ENCODE data around the gene RPS6KA3.
"Not testable (repeated sequence)": the region's sequence is repeated elsewhere in the genome, so short reads cannot be mapped to it uniquely, and the experiment has no call there.

The RPS6KA3 gene

GRCh38 chrX:20218836-20219505, 47.7 kb downstream of the RPS6KA3 start:
- DNase-seq (ENCODE audit: low spot score) = no peak

- DNase-seq (ENCODE audit: low spot score) = no peak
Observed at GRCh38 chrX:20217906-20218305, 48.8 kb downstream of the RPS6KA3 start.

- peak; percentile 33 for DNase-seq (ENCODE audit: low spot score)
Observed at GRCh38 chrX:20217271-20217670, 49.4 kb downstream of the RPS6KA3 start.

GRCh38 chrX:20215565-20215964, 51.1 kb downstream of the RPS6KA3 start:
- DNase-seq (ENCODE audit: low spot score) = no peak

- DNase-seq (ENCODE audit: low spot score) = no peak
Observed at GRCh38 chrX:20212486-20213089, 54.1 kb downstream of the RPS6KA3 start.

GRCh38 chrX:20211261-20211786, 55.4 kb downstream of the RPS6KA3 start:
- no peak for DNase-seq (ENCODE audit: low spot score)

- no peak for DNase-seq (ENCODE audit: low spot score)
Observed at GRCh38 chrX:20205927-20206708, 60.6 kb downstream of the RPS6KA3 start.

- no peak for DNase-seq (ENCODE audit: low spot score)
Observed at GRCh38 chrX:20204351-20204750, 62.4 kb downstream of the RPS6KA3 start.

GRCh38 chrX:20197641-20198210, 69.0 kb downstream of the RPS6KA3 start:
- no peak for DNase-seq (ENCODE audit: low spot score)

- peak; percentile 21 for DNase-seq (ENCODE audit: low spot score)
Observed at GRCh38 chrX:20189171-20189570, 77.5 kb downstream of the RPS6KA3 start.

- DNase-seq (ENCODE audit: low spot score) = no peak
Observed at GRCh38 chrX:20181598-20182329, 84.9 kb downstream of the RPS6KA3 start.

- DNase-seq (ENCODE audit: low spot score) = no peak
Observed at GRCh38 chrX:20177093-20177492, 89.6 kb downstream of the RPS6KA3 start.

- DNase-seq (ENCODE audit: low spot score) = no peak
Observed at GRCh38 chrX:20173856-20174255, 92.9 kb downstream of the RPS6KA3 start.

- no peak for DNase-seq (ENCODE audit: low spot score)
Observed at GRCh38 chrX:20173313-20173712, 93.4 kb downstream of the RPS6KA3 start.

- no peak for DNase-seq (ENCODE audit: low spot score)
Observed at GRCh38 chrX:20171887-20172286, 94.8 kb downstream of the RPS6KA3 start.

GRCh38 chrX:20162516-20162915, 104.2 kb downstream of the RPS6KA3 start:
- DNase-seq (ENCODE audit: low spot score) = not testable (repeated sequence)

GRCh38 chrX:20159797-20160385, 106.8 kb downstream of the RPS6KA3 start:
- no peak for DNase-seq (ENCODE audit: low spot score)

- DNase-seq (ENCODE audit: low spot score) = no peak
Observed at GRCh38 chrX:20151689-20152088, 115.0 kb downstream of the RPS6KA3 start.

- no peak for DNase-seq (ENCODE audit: low spot score)
Observed at GRCh38 chrX:20149326-20149725, 117.4 kb downstream of the RPS6KA3 start.

- no peak for DNase-seq (ENCODE audit: low spot score)
Observed at GRCh38 chrX:20147561-20147960, 119.1 kb downstream of the RPS6KA3 start.

- no peak for DNase-seq (ENCODE audit: low spot score)
Observed at GRCh38 chrX:20144491-20144890, 122.2 kb downstream of the RPS6KA3 start.
